ENCODE measurements around the gene ITGA8. TPM values are rescaled to one million over a fixed set of nuclear protein-coding genes. Genes with fewer than 3 reads are reported as not detected.

Gene ITGA8
- total RNA-seq, 1 experiment from 2014 or later: not detected

GRCh38 chr10:15720635-15721287 lies 1.0 kb upstream of the ITGA8 start:
- intact Hi-C loops (cut with micrococcal nuclease; ENCODE audit: unreplicated experiment): no loop called here
- peaks cover 32% of the 10 kb centered on the region for H3K27me3 Mint-ChIP-seq (ENCODE audit: unreplicated experiment)

GRCh38 chr10:15719049-15719898 lies 448 bp downstream of the ITGA8 start:
- no peak for TF ChIP-seq CTCF (IDR thresholded peaks at IDR 0.05; ENCODE audit: unreplicated experiment)
- Mint-ChIP-seq H3K36me3 (ENCODE audit: insufficient read depth, unreplicated experiment) (no peaks in the 10 kb centered on the region), H3K27ac (ENCODE audit: unreplicated experiment) (no peak overlapping the region), H3K27me3 (ENCODE audit: unreplicated experiment) (peaks cover 46% of the 10 kb centered on the region), H3K4me3 (ENCODE audit: low read depth, unreplicated experiment) (no peak overlapping the region), H3K4me1 (ENCODE audit: low read depth, unreplicated experiment) (no peaks in the 10 kb centered on the region), H3K9me3 (ENCODE audit: low read depth, unreplicated experiment) (no peaks in the 10 kb centered on the region)
- DNase-seq: no peak
- intact Hi-C loops (cut with micrococcal nuclease; ENCODE audit: unreplicated experiment): loop anchor here (10.0 kb wide), 1 partner anchor 254 kb away; no protein-coding TSS in a partner anchor
- no TSS peak for BruUV-seq (replicated peaks)
- CTCF ChIA-PET: interaction anchor here (1.6 kb wide), 1 partner anchor 8 kb away, joined by 4 read pairs; no protein-coding TSS in a partner anchor

More at GRCh38 chr10:15720635-15721287, 1.0 kb upstream of the ITGA8 start:
- H3K9me3 Mint-ChIP-seq (ENCODE audit: low read depth, unreplicated experiment): no peaks in the 10 kb centered on the region
- CTCF ChIA-PET: no interaction called here
- no peaks in the 10 kb centered on the region for H3K4me1 Mint-ChIP-seq (ENCODE audit: low read depth, unreplicated experiment)
- H3K27ac Mint-ChIP-seq (ENCODE audit: unreplicated experiment): no peak overlapping the region
- no peak overlapping the region for H3K4me3 Mint-ChIP-seq (ENCODE audit: low read depth, unreplicated experiment)
- no peaks in the 10 kb centered on the region for H3K36me3 Mint-ChIP-seq (ENCODE audit: insufficient read depth, unreplicated experiment)
- TF ChIP-seq CTCF (IDR thresholded peaks at IDR 0.05; ENCODE audit: unreplicated experiment): no peak
- DNase-seq: no peak
- no TSS peak for BruUV-seq (replicated peaks)

- DNase-seq: no peak
- CTCF ChIA-PET: interaction anchor here (1.6 kb wide), 1 partner anchor 9 kb away, joined by 4 read pairs; no protein-coding TSS in a partner anchor
- Mint-ChIP-seq H3K4me1 (ENCODE audit: low read depth, unreplicated experiment) (no peaks in the 10 kb centered on the region), H3K36me3 (ENCODE audit: insufficient read depth, unreplicated experiment) (no peaks in the 10 kb centered on the region), H3K27ac (ENCODE audit: unreplicated experiment) (no peak overlapping the region), H3K27me3 (ENCODE audit: unreplicated experiment) (peaks cover 52% of the 10 kb centered on the region), H3K4me3 (ENCODE audit: low read depth, unreplicated experiment) (no peak overlapping the region), H3K9me3 (ENCODE audit: low read depth, unreplicated experiment) (no peaks in the 10 kb centered on the region)
- BruUV-seq (replicated peaks): no TSS peak
- intact Hi-C loops (cut with micrococcal nuclease; ENCODE audit: unreplicated experiment): loop anchor here (10.0 kb wide), 1 partner anchor 254 kb away; no protein-coding TSS in a partner anchor
- no peak for TF ChIP-seq CTCF (IDR thresholded peaks at IDR 0.05; ENCODE audit: unreplicated experiment)
These were observed 1.1 kb downstream of the ITGA8 start for GRCh38 chr10:15718694-15719048.

GRCh38 chr10:15715619-15716227 lies 4.0 kb downstream of the ITGA8 start:
- H3K4me1 Mint-ChIP-seq (ENCODE audit: low read depth, unreplicated experiment): no peaks in the 10 kb centered on the region
- intact Hi-C loops (cut with micrococcal nuclease; ENCODE audit: unreplicated experiment): loop anchor here (10.0 kb wide), 1 partner anchor 251 kb away; no protein-coding TSS in a partner anchor
- peak; percentile 18 for TF ChIP-seq CTCF (IDR thresholded peaks at IDR 0.05; ENCODE audit: unreplicated experiment)
- DNase-seq: no peak
- peaks cover 66% of the 10 kb centered on the region for H3K27me3 Mint-ChIP-seq (ENCODE audit: unreplicated experiment)
- H3K4me3 Mint-ChIP-seq (ENCODE audit: low read depth, unreplicated experiment): no peak overlapping the region
- no peaks in the 10 kb centered on the region for H3K9me3 Mint-ChIP-seq (ENCODE audit: low read depth, unreplicated experiment)
- H3K36me3 Mint-ChIP-seq (ENCODE audit: insufficient read depth, unreplicated experiment): no peaks in the 10 kb centered on the region
- no TSS peak for BruUV-seq (replicated peaks)
- H3K27ac Mint-ChIP-seq (ENCODE audit: unreplicated experiment): no peak overlapping the region
- CTCF ChIA-PET: no interaction called here
